HG03457 (cell line): ENCODE data around the gene TEX26.

Experiments
- ATAC-seq: cut with Tn5 transposase; IDR thresholded peaks from one replicate; pipeline ENCODE4 v1.9.1; 2021; ENCODE audit warnings: moderate number of reproducible peaks; ENCODE audit not compliant: unreplicated experiment

Gene TEX26

DNA sequence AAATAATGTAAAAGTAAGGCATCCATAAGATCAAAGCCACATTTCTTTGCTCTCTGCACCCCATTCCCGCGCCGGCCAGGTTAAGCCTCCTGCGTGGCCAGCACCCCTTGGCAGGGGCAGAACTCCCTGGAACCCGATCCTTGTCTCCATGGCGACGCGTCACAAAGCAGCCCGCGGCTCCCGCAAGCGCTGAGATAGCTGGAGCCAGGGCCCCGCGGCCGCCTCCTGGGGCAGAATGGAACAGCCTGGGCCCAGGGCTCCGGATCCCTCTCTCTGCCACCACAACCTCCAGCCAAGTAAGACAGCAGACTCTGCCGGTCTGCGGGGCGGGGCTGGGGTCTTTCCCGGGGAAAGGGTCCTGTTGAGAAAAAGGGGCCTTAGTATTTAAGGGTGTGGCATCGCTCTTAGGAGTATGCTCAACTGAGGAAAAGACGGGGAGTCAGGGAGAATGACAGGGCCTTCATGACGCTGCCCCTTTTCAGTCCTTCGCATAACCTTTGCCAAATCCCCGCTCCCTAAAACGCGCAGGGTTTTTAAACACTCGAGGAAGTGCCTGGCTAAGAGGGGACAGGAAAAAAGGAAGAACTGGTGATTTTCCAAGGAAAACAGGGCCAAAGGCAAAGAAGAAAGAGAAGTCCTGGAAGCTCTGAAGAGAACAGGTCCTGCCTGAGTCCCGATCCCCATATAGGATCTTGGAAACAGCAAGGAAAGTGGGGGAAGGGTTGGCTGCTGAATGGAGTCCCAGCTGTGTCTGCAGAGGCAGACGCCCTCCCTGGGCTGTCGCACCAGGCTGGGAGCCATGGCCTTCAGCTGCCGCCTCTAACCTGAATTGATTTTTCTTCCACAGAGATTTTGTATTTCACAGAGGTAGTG is at the start of gene TEX26:
Gene TEX26 (plus strand): TSS at position 176 of the 873 bp plus-strand sequence. CDS start 60 bp downstream, at position 236.
- no peak for ATAC-seq

DNA sequence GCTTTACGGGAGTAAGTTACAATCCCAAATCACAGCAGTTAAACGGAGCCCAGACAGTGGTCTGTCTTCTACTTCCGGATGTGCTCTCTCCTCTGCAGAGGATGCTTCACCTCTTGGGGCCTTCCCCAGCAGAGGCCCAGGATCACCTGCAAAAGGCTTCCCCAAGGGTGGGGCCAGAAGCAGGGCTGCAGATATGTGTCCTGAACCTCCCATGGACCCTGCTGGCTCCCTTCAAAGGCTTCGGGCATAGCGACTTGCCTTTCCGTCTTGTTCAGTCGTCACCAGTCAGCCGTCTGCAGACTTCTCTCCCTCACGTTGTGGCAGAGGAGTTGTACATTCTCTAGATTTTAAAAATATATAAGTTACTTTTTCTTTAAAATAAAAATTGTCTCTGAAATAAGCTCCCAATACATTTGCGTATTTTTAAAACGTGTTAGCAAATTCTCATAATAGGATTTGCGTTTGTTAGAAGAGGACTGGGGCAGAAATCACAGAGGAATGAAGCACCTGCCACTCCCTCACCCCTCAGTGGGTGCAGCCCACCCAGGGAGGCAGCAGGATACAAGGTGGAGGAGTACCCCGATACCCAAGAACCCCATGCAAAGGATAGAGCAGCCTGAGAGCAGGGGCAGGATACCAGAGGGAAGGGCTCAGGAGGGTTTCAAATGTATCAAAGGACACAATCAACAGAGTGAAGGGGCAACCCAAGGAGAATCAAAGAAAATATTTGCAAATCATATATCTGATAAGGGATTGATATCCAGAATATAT is 49.3 kb upstream of the TEX26 start:
- no peak for ATAC-seq

DNA sequence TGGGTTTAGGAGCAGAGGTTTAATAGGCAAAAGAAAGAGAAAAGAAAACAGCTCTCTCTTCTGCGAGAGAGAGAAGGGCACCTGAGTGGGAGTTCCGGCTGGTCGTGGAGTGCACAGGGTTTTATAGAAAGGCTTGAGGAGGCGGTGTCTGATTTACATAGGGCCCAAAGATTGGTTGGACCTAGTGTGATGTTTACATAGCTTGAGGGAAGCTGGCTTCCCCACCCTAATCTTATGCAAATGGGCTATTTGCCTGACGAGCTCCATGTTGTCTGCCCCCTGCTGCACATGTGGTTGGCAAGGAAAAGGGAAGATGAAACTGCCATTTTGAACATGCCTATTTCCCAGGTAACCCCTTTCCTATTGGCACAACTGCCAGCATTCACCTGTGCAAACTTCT is 47.9 kb upstream of the TEX26 start:
- ATAC-seq = no peak

DNA sequence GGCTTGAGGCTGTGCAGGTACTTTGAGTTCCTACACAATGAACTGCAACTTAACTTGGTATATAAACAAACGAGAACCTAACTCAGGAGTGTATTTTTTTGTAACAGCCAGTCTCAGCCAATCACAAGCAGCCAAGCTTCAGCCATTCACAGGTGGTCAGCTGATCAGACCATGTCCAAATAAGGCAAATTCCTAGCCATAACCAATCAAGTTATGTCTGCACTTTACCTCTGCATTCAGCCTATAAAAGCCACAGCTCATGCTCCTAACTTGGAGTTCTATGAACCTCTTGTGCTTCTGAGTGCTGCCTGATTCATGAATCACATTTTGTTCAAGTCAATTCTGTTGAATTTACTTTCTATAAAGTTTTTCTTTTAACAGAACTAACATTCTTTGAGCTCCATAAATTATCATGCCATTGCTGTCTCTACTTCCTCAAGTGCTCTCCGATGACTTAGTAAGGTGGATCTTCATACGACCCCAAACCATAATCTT is 43.2 kb upstream of the TEX26 start:
- no peak for ATAC-seq

DNA sequence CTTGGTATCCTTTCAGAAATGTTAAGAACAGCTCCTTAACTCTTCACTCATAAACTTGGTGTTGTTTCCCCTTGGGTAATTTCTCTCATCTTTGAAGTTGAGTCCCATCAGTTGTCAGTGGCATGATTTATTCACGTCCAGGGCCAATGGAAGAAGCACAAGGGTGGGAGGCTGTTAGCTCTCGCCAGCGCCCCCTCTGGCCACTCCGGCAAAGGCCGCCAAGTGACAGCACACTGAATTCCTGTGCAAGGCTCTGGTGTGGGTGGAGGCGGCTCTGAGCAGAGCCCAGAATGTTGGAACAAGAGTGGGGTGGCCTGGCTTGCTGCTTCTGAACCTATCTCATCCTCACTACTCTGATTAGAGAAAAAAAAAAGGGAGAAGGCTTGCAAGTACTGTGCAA is 39.5 kb upstream of the TEX26 start:
- no peak for ATAC-seq

DNA sequence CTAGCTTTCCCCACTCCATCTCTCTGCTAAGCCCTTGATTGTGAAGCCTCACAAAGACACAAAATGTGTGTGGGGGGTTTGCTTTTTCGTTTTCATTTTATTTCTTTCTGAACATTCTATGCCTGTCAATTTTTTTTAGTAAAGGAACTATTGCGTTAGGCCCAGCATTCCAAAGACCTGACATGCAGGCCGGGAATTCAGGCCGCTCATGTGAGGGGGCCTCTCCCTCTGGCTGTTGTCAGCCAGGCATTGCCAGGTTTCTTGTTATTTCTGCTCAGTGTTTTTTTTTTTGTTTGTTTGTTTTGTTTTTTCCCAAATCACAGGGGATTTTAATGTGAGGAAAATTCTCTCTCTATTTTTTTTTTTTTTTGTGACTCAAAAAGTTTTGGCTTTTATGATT is 36.7 kb upstream of the TEX26 start:
- no peak for ATAC-seq

DNA sequence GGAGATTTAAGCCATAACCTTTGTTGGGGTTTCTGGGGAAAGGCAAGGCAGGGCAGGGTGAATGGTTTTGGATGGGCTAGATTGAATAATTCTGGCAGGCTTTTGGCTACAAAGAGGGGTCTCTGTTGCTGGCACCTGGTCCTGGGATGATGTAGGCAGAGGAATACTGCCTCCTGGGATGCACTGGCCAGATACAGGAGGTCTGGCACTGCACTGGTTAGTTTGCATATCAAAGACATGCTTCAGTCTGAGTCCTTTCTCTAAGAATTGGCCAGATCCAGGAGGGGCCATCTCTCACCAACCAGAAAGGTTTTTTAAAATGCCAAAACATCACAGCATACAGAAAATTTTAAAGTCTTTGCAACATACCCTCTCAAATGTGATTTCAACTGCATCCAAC is 34.4 kb upstream of the TEX26 start:
- ATAC-seq = no peak

DNA sequence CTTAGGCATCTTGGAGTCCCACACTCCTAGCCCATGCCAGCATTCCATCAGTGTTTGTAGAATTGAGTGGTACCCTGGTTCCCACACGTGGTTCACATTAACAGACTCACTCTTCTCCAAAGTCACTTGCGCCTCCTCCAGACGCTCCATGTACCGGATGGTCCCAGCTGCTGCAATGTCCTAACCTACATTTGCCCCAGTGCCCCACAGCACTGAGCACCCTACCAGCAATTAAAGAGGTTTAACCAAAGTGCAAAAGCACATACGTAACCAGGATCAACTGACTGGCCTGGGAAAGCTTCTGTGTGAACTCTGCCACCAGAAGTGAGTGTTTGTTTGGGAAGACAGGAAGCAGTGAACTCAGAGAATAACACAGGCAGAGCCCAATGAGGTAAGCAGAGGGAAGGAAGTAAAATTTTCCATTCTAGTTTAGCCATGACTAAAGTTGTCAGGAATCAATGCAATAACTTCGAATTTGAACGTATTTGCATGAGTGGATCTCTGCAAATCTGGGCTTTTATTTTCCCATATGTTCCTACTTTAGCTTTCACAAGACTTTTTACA is 33.7 kb upstream of the TEX26 start:
- no peak for ATAC-seq

DNA sequence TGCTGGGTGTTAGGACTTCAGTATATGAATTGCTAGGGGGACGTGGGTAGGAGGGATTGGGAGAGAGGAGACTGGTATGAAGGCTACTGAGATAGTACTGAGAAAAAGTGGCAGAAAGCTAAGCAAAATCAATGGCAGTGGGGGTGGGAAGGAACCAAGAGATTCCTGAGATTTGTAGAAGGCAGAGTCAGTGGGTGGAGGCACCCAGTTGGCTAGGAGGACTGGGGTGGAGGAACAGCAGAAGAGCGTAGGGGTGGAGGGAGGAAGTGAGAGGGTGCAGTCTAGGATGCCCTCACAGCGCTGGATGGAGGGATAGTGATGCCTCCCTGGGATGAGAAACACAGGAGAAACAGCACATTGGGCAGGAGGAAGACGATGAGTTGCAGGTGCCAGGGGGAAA is 32.0 kb upstream of the TEX26 start:
- ATAC-seq = no peak

DNA sequence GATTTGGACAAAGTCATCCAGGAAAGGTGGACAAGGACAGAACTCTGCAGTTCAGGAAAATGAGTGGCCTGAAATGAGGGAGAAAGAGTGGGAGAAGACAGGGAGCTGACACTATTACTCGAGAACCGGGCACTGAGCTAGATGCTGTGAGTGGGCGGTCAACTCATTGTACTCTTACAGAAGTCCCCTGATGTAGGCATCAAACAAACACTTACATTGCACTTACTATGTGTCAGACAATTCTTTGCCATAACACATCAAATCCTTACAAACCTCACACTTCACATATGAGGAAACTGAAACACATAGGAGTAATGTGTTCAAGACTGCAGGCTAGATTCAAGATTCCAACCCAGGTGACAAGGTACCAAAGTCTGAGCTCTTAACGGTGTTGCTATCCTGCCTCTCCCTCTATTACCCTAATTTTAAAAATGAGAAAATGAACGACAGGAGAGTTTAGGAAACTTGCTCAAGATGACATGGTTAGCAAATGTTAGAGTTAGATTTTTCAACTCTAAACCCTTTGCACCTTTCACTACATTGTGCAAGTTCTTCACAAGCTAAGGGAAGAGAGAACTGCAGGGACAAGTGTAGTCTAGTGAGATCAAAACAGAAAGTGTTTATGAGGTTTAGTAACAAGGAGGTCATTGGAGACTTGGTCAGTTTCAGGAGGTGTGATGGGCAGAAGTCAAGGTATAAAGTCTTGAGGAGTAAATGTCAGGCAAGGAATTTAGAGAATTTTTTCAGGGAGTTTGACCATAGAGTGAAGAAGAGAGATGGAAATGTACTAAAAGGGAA is 31.3 kb upstream of the TEX26 start:
- no peak for ATAC-seq

DNA sequence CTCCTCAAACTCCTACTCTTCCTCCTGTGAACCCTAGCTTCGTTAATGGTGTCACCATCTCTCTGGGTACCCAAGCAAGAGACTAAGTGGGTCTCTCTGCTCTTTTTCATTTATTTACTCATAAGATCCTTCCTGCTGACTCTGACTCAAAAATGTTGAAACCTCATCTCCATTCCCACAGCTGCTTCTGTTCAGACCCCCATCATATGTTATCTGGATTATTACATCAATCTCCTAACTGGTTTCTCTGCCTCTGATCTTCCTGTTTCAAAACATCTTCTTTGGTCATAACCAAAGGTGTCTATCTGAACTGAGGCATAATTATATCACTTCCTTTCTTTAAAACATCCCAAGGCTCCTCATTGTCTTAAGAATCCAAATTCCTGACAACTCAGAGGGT is 28.4 kb upstream of the TEX26 start:
- ATAC-seq = no peak

DNA sequence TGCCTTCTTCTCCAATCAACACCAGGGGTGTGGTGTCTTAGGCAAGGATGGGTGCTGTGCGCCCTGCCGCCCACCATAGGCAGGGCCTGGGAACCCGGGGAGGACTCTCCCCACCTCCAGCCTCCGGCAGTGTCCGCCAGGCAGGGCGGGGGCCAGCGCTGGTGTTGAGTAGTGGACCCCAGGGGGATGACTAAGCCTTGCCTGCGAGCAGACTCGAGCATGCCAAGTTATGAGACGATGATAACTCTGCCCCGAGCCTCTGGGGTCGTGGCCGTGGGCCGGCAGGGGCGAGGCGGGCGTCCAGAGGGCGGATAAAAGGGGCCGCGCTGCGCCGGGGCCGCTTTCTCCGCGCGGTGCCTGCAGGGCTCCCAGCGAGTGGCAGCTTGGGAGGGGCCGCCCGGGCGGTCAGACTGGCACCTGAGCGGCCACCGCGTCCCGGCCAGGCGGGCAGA is 26.5 kb upstream of the TEX26 start, which contains the start of gene MEDAG:
Gene MEDAG (plus strand): TSS at position 340 of the 452 bp plus-strand sequence. CDS start 245 bp downstream, outside the sequence.
- no peak for ATAC-seq

DNA sequence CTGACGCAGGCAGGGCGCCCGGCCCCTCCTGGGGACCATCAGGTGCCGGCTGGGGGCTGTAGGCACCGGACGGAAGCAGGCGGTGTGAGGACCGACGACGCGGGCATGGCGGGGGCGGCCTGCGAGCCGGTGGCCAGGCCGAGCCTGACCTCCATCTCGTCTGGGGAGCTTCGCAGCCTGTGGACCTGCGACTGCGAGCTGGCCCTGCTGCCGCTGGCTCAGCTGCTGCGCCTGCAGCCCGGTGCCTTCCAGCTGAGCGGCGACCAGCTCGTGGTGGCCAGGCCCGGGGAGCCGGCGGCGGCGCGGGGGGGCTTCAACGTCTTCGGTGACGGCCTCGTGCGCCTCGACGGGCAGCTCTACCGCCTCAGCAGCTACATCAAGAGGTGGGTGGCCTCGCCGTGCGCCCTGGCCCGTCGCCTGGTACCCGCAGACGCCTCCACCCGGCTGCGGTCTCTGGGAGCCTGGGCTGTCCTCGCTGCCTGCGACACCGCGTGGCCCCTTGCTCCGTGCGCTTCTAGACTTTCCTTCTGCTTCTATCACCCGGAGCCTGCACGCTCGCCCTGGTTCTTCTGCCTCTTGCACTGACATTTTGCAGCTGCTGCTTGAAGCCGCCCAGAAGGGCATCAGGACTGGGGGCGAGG is 25.9 kb upstream of the TEX26 start:
- ATAC-seq = no peak

DNA sequence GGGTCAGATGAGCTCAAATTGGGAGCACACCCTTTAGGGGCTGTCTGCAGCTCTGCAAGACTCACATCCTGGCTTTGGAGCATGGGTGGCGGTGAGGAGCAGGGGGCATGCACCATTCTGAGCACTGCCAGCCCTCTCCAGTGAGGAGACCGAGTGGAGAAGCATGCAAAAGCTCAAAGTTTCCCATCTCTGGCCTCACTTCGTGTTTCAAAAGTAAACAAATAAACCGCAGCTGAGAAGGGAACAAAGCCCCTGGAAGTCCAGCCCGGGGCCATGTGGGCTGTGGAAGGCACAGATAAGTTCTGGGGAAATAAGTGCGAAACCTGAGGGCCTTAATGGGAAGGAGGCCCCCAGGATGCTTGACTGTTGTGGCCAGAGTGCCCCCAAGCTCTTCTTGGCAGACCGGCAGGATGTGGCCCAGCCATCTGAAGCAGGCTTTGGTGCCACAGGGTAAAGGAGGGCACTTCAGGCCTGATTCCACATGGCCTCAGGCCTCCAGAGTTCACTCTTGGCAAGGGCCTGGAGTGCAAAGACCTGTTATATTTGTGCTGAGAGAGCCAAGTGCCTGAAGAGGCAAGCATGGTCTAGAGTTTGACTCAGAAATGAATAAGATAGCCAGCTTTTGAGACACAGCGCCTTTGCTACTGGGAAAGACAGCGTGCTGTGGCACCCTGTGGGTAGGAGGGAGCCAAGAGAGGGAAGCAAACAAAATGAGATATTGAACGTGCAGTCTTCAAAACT is 25.2 kb upstream of the TEX26 start:
- ATAC-seq = no peak

DNA sequence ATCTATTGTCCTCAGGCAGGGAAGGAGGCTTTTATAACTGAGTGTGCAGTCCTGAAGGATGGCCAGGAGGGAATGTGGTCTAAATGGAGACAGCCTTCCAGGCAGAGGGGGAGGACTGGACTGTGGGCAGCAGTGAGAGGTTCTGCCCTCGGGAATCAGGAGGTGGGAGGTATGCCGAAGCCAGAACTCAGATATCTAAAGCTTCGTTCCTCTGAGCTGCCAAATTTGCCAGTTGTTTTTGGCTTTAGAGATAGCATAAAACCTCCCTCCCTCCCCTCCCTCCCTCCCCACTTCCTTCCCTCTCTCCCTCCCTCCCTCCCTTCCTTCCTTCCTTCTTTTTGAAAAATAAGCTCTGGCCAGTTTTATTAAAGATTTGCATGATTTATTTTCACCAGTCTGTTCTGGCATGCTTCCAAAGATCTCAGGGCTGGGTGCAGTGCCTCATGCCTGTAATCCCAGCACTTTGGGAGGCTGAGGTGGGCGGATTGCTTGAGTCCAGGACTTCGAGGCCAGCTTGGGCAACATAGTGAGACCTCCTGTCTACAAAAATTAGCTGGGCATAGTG is 24.0 kb upstream of the TEX26 start:
- ATAC-seq = no peak

DNA sequence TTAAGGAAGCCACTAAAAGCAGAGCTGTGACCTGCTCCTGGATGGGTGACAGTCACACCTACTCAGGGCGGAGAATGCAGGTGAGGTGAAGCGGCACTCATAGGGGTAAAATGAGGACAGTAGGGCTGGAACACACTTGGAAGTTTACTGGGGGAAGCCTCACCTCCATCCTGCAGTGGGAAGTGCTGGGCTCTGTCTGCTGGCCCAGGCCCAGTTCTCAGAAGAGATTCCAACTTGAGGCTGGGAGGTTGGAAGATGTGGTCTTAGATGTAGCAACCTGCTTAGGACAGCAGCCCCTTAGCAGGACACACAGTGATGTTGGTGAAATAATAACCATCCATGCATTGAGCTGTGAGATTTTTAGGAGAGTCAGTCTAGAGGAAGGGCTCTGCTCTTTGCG is 21.8 kb upstream of the TEX26 start:
- ATAC-seq = no peak

DNA sequence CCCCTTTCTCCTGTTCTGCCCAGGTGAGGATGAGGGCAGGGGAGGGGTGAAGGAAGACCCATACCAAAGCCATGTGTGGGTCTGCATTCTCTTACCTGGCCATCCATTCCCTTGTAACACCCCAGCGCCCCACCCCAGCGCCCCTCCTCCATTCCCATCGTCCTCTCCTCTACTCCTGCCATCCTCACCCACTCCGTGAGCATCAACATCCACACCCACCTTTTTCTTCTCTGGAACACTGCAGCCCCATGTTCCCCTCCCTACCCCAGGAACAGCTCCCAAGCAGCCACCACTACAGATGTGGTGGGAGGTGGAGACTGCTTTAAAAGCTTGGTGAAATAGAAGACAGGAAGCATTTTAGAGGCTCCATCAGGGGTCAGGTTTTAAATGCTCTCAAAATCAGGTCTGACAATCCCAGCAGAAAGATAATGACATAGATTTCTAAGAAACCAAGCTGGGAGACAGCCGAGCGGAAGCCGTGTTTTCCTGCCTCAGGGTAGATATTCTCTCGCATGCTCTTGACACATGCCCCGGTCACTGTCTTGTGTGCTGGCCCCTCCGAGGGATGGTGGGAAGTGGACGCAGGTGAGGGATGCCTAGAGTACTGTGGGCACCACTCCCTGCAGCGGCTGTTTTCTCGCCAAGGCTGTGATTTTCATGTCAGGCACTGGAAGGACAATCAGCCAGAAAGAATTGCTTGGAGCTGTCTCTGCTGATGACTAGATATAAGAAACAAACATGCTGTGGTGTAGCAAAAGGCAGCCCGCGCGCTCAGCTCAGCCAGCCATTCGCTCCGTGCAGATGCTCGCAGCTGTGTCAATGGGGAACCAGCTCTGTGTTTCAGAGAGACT is 16.5 kb upstream of the TEX26 start:
- no peak for ATAC-seq

DNA sequence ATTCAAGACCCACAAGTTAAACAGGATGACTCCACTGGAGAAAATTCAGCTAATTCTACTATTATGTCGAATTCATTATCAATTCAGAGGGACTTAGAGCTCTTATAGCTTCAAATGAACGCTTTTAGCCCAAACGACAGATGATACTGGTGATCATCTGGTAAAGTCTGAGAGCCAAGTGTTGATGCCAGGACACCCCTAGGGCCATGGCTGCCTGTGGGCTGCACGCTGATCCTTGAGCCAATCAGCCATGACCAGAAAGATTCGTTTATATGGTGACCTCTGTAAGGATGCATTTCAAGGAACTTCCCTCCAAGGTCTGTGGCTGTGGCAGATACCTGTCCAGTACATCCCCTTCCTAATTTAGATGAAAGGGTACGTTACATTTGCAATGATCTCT is 15.5 kb upstream of the TEX26 start:
- no peak for ATAC-seq
